Tibial nerve (tissue), 4 donors: Measurements from ENCODE around the gene CDH12.

Experiments used
- CTCF ChIP-seq, 5 experiments: fragments of 200-600 bp in 3 of 5; fragments of 450-650 bp in 2 of 5; sonication (generic) in 3 of 5; IDR thresholded peaks; one replicate each; pipeline ENCODE4 v1.5.1; 2016 to 2019; ENCODE audit warnings: antibody characterized with exemption in 5 of 5, mild to moderate bottlenecking in 3 of 5, moderate library complexity in 2 of 5
- EP300 ChIP-seq, 2 donors: sonication (generic); formaldehyde crosslinking; IDR thresholded peaks; one replicate each; pipeline ENCODE4 v1.6.1; 2017; ENCODE audit warnings: antibody characterized with exemption in 2 of 2, mild to moderate bottlenecking in 1 of 2
- POLR2A ChIP-seq, 2 donors: fragments of 450-650 bp; IDR thresholded peaks; one replicate each; pipeline ENCODE4 v1.6.1; 2017; ENCODE audit warnings: antibody characterized with exemption in 2 of 2, mild to moderate bottlenecking in 2 of 2, moderate library complexity in 2 of 2

GRCh38 chr5:22719842-22720241 lies 133.3 kb downstream of the CDH12 start:
- no peak for TF ChIP-seq CTCF (IDR thresholded peaks at IDR 0.05)
- TF ChIP-seq POLR2A (IDR thresholded peaks at IDR 0.05): no peak
- TF ChIP-seq EP300 (IDR thresholded peaks at IDR 0.05): no peak
